Kidney glomerular epithelial cell (primary cell): ENCODE measurements around the gene PRDM16.

Experiments used
- DNase-seq: peaks from one replicate; lab custom pipeline; 2025; lab: John Stamatoyannopoulos, UW

Gene PRDM16

DNA sequence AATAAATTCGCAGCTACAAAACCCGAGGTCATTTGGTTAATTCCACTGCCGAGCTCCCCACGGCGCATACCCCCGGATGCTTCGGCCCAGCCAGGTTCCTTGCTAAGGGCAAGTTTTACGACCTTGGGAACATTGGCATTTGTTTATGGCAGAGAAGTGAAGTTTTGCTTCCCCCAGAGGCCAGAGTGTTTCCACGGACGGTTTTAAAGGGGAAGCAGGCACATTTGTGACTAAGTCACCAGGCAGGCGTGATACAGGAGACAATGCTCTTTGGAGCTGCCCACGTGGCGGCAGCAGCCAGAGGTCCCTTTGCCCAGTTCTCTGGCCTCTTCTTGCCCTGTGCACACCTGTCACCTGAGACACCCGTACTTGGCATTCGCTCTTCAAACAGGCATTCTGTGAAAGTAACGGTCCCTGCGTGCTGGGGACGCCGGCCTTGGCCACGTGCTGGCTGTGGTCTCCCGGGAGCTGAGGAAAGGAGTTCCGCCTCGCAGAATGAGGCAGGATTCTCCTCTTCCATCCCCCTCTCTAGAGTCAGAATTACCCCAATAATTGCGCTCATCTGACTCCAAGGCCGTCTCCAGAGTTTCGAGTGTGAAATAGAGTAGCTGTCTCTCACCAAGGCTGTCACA, 138.3 kb downstream of the PRDM16 start:
- DNase-seq: no peak

DNA sequence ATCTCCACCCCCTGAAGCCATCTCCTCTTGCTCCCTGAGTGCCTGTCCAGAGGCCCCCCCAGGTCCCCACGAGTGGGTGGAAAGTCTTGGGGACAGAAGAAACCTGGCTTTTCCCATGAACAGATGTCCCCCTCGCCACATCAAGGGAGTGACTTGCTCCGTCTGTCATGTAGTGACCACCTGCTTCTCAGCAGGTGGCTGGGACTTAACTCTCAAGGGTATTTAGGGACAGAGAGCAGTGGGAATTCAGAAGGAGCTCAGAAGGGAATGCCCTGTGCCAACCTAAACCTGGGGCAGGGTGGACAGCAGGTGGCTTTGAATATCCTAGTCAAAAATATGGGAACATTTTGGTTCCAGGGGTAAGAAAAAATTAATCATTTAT, 139.8 kb downstream of the PRDM16 start:
- no peak for DNase-seq

DNA sequence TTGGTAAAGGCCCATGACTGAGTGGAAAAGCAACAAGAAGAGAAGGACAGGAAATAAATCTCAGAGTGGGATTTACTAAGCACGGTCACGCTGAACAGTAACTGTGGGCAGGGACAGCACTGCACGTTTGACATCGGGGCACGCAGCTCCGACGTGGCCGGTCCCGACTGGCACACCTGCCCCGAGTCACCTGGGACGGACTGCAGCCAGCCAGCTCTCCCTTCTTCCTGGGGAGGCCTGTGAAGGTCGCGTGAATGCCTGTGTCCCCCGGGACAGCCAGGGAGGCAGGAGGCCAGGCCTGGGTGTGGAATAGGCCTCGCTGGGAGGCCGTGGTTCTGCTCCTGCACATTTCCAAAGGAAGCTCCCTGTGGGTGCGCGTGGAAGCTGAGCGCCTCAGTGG, 140.2 kb downstream of the PRDM16 start:
- no peak for DNase-seq

DNA sequence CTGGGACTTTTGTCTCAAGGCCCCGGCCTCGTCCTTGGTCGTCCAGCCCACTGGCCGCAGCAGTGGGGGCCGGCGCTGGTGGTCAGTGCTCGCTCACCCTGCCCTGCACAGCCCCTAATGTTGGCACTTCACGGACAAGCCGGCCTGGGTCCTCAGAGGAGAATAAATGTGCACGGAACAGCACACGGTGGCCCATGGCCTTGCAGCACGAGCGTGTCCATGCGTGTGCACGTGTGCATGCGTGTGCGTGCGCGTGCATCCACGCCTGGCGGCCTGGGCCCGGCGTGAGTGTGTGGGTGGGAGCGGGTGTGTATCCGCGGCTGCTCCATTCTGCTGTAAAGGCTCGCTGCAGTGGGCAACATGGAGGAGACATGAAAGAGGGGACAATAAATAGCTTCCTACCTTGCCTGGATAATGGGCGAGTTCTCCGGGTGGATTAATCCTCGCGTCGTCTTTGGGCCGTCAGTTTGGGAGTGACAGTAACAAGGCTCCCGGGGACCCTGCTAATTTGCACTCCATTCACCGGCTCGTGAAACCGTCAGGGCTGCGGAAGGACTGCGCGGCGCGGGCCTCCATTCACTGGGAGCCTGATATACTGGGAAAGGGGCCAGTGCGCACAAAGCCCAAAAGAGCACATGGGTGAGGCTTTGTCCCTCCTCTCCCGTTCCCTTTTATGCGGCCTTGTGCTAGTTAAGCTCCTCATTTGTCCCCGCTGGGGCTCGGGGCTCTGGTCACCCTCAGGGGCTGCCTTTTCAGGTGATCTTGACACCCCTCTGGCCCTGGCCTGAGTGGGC, 142.8 kb downstream of the PRDM16 start:
- DNase-seq: no peak

DNA sequence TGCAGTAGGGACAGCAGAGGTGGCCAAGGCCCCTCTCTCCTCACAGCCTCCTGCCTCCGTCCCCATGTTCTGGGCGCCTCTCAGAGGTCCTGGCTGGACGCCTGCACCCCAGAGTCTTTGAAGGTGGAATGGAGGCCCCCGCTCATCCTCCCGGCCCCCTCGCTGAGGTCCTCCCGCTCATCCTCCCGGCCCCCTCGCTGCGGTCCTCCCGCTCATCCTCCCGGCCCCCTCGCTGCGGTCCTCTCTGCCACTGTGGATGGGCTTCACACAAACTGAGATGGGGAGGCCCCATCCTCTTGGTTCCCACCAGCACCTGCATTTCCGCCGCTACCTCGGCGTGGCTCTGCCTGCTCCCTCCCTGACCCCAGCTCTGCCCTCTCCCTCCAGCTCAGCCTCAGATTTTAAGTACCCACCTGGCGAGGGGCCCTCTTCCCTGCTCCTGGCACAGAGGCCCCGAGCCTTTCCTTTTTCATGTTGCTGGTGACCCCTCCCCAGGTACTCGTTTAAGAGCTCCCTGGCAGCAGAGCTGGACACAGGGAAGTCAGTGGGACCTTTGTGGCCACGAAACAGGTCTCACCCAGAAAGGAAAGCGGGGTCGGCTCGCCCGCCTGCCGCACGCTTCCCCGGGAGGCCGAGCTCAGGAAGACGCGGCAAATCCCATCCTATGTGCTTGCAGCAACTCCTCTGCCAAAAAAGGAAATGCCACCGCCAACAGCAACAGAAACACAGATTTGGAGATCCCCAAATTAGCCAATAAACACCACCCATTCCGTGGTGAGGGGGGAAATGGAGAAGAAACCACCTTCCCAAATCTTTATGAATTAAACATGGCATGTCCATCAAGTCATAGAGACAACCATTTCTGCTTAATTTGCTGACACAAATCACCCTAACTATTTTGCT, 143.7 kb downstream of the PRDM16 start:
- no peak for DNase-seq

DNA sequence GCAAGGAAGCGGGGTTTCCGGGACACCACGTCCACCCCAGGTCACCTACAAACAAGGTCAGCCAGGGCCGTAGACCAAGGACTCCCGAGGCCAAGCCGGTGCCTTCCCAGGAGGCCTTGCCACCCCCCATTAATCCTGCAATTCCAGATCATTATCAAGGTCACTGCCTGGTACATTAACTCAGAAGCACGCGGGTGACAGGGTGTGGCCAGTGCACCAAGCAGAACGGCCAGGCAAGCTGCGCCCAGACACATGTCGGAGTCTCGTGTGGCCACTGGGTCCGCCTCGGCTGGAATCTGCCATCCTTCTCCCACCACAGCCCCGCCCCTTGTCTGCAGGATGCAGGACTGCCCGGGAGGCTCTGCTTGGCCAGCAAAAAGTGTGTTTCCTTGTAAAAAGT, 144.7 kb downstream of the PRDM16 start:
- DNase-seq: peak; percentile 3

DNA sequence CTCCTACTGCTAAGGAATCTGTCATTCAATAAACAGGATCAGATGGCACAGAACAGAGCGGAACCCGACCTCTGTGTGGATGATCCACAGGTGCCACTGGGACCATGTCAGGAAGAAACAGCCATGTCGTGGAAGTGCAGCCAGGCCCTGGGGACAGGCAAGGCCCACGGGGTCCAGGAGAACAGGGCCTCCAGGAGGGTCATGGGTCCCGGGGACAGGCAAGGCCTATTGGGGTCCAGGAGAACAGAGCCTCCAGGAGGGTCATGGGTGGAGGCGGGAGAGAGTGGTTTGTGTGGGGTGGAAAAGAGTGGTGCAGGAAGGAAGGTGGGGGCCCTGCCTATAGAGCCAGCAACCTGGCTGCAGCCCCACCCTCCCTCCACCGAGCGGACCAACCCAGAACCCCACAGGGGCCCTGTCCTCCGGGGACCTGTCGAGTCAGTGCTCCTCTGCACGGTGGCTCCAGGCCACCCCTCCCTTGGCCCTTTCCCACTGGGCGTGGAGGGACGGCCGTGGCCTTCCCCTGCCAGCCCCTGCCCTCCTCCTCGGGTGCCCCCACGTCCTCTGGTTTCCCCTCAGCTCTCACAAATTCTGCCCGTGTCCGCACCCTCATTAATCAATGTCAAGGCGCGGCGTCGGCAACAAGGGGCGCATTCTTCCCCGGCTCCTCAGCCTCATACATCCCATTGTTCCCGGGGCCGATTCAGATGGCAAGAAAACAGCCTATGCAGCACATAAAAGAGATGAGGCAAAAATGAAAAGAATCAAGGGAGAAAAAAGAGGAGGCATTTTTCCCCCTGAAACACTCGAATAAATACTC, 146.4 kb downstream of the PRDM16 start:
- DNase-seq: no peak

DNA sequence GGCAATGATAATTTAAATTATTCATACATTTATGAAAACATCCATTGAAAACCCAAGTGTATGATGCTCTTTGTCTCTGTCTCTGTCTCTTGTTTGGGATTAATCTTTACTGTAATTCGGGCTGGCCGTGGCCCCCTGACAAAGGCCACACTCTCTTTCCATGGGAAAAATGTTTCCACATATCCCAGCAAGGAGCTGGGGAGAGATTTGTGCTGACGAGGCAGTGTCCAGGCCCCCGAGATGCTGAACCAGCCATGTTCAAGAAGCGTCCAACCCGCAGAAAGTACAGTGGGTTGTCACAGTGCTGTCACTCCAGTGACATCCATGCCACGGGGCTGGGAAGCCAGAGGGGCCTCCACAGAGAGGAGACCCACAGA, 147.0 kb downstream of the PRDM16 start:
- no peak for DNase-seq

DNA sequence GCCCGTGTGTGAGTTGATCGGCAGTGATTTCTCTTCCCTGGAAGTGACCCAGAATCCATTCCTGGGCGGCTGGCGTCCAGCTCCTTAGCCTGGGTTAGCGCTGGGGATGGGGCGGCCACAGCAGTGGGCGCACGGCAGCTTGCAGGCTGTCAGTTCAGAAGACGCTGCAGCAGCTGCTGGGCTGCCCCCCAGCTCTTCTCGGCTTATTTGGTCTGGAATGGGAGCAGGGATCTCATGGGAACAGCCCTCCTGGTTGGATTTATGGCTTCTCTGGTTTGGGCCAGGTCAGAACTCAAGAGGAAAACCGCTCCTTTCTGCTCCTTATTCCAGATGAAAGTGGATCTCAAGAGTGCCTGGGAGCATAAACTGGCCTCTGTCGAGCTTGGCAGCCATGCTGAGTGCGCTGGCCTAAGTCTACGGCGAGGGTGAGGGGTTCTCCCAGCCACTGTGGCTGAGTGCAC, 148.2 kb downstream of the PRDM16 start:
- DNase-seq: no peak

DNA sequence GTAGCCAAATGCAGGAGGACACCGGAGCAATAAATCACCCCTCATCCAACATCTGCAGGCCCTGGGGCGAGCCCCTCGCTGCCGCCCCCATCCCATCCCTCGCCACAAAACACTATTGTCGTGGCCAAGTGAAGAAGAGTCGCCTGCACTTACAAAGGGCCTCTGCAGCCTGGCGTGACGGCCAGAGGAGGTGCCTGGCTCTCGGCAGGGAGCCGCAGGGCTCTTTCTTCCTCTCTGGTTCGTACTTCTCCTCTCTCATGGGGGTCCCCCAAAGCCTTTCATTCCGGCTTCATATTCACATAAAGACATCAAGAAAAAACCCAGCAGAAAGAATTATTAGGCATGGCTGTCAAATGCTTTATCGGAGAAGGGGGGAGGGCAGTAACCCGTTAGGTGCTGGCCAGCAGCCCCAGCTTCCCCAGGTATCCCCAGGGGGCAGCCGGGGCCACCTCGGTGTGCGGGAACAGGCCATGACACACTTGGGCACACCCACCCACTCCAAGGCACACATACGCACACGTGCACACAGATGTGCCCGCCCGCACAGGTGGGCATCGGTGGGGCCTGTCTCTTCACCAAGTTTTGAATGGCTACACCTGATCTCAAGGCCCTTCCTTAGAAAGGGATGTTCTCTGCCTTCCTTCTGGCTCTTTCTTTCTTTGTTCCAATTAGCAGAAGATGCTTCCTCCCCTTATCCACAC, 149.1 kb downstream of the PRDM16 start:
- no peak for DNase-seq

DNA sequence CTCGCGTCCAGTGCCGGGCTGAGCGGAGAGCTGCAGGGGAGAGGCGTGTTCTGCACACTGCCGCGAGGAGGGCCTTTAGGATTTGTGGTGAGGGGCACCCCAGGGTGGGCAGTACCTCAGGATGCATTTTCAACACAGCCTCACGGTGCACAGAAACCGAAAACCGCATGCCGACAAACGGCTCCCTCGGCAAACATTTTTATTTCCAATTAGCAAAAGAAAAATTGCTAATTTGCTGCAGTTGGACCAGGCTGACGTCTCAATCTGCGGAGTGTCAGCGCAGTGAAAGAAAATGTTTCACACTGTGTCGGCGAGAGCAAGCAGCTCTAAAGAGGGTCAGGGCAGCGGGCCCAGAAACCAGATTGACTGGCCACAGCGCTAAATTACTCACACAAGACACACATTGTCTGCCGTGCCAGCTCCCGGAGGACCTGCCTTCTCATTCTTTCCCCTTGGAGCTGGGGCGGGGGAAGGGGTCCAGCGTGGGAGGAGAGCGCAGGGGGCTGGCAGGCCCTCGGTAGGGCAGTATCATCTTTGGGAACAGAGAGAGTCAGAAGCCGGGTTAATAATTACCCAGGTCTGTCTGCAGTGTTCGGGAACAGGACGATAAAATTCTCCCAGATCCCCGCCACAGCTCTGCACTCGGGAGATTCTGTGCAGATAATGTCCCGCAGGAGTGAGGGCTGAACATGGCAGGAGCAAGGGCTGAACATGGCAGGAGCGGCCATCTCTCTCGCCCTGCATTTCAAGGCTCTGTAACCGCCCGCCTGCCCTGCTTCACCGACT, 150.2 kb downstream of the PRDM16 start:
- DNase-seq: peak; percentile 70

DNA sequence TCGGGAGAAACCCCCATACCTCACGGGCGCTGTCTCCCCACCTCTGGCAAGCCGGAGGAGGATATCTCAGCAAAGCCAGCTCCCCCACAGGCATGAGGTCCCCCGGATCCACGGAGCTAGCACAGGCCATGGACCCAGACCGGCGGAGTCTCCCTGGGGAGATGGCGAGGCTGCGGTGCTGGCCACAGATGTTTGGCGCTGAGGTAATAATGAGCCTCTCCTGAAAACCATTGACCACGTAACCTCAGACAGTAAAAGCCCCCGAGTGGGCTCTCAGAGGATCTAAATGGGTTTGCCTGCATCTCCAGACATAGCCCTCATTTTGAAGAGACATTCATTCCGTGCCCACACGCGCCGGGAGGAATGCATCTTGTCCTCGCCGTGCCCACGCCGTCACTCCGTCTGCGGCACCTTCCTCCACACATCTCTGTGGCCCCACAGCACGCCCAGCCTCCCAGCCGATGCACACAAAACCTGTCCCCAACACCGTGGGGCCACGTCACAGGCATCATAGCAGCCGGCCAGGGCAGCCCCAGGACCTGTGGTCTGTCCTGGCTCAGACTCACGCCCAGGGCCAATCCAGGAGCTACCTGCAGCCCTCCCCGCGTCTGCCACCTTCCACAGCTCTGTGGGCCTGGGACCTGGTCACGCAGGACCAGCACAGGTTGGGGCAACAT, 150.9 kb downstream of the PRDM16 start:
- no peak for DNase-seq

DNA sequence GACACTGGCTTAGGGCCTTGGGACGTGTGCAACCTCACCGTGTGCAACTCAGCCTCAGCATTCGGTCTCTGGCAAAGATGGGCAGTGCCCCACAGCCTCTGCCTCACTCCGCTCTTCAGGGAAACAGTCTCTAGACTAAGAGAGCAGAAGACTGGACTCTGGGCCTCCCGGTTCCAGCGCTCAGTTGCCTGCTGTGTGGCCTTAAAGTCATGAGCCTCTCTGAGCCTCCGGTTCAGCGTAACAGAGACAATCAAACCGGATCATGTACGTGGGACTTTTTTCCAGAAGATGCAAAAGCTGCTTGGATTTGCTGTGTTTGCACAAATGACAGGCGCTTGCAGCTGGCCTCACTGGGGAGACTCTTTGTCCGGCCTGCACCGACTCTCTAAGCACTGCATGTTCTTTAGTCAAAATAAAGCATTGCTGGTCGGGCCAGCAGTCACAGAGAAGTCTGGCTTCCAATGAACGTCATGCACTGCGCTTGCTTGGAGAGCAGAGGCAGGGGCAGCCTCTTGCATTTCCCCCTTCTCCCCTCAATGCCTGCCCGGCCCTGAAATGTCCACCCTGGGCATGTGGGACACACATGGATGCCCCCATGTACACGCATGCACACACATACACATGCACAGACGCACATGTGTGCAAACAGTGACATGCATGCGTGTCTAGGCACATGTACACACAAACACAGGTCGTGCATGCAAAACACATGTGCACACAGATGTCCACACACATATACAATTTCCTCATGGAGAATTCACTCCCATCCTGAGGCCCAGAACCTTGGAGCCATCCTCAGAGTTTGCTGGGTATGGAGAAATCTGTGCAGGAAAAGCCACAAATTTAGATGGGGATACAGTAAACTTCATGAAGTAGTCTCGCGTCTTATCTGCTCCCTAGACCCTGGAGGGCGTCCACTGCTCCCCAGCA, 152.4 kb downstream of the PRDM16 start:
- DNase-seq: no peak

DNA sequence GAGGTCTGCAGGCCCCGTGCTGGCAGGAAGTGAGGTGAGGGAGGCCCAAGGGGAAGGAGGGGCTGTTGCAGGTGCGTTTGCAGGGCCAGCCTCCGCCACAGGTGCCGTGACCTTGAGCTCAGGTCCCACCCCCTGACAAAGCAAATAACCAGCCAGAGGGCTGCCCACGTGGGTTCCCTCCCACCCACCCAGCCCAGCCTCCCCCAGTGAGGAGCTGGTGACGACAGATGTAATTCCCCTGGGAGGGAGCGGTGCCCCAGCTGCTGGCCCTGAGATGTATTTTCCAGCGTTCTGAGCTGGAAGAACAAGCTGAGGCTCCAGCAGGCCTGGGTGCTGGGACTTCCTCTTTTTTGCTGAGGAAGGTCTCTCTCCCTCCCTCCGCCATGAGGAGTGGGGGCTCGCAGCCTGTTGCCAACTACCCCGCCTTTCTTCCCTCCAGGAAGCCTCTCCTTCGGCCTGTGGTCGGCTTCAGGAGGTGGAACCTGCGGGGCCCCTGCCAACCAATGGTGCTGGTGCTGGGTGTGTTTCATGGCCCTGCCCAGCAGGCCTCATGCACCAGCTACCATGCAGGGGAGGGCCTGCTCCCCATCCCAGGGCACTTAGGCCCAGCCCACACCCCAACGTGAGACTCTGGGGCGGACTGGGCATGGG, 153.2 kb downstream of the PRDM16 start:
- no peak for DNase-seq

DNA sequence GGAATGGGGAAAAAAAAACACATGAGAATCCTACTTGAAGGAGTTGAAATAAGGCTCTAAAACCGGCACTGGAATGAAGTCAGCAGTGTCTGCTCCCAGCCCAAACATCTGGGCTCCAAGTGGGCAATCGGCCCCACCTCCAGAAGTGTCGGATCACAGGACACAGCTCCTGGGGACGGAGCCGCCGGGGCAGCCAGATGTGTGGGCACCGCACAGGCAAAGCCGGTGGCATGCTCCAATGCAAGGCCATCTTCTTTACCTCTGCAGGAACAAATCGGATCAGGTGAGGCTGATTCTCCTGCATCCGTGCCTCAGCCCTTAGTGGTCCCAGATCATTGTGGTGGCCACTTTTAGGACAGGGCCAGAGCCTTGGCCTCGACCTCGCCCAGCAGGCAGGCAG, 156.7 kb downstream of the PRDM16 start:
- no peak for DNase-seq

DNA sequence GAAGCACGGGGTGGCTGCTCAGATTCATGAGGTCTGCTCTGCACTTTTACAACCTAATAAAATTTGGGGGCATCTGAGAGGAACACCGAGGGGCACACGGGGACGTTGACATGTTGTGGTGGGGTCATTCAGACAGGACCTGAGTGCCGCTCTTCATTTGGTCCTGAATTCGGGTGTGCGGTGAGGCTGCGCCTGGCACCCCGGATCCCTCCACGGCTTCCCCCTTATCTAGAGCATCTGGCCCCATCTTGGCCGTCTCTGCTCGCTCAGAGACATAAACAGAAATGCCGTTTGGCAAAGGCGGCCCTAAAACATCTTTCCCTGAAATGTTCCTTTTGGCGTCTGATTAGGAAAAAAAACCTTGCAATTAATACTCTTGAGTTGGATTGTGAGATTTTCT, 157.2 kb downstream of the PRDM16 start:
- no peak for DNase-seq

DNA sequence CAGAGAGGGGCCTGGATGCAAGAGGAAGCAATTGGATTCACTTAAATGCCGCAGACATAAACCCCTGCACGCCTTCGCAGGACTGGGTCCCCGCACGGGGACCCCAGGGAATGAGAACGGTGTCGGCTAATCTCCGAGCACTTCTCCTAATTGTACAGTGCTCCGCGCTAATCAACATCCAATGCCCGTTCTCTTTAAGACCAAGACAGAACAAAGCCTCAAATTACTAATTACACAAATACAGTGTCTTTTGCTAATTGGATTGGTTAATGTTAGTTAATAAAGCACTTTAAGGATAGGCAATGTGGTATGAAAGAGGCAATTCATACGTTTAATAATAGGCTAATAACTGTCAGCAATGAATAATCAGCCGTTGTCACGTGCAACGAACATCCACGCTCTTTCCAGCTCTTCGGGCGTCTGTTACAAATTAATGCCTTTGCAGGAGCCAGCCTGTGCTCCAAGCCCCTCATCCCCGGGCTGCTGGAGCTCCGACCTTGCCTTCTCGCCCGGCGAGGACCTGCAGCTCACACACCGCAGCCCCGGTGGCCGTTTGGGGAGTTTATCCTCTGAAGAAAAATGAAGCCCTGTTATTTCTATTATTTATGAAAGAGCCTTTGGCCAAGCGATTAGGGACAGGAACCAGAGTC, 157.8 kb downstream of the PRDM16 start:
- no peak for DNase-seq

DNA sequence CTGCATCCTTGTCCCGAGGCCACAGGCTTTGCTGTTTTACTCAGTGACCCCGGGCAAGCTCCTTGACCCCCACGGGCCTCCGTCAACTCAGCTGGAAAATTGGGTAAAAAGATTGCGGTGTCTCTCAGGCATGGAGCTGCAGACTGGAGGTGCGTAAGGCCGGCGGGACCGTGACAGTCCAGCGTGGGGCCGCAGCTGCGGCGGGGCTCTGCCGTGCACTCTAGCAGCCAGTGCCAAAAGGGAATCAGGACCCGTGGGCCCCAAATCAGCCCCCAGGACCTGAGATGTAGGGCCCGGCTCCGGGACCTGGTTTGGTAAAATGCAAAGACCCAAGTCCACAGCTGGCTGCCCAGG, 158.3 kb downstream of the PRDM16 start:
- DNase-seq: no peak
